GM12864 (cell line): ENCODE results near the gene SGCD.

ENCODE experiments used
- DNase-seq: peaks from one replicate; pipeline ENCODE4 v3.0.0-alpha.2; 2011; ENCODE audit warnings: low read depth
- H3K4me3 ChIP-seq: 2 replicates; pipeline ENCODE4 v1.5.1; 2011; ENCODE audit warnings: mild to moderate bottlenecking, low read depth, low read length, control low read depth
- TF ChIP-seq, protein P1 (sequence below): IDR thresholded peaks from 2 replicates; pipeline ENCODE4 v1.5.1; 2011; ENCODE audit warnings: low read depth, mild to moderate bottlenecking, moderate library complexity, low read length, control low read depth, inconsistent platforms; ENCODE audit errors: missing control alignments

Gene SGCD

GRCh38 chr5:156326718-156327259 is at the start of gene SGCD:
Gene SGCD, plus strand, starts transcription at chr5:156327164.
- no peak within 1 kb of the TSS for H3K4me3 ChIP-seq
- no peak for DNase-seq
- TF ChIP-seq, protein P1, sequence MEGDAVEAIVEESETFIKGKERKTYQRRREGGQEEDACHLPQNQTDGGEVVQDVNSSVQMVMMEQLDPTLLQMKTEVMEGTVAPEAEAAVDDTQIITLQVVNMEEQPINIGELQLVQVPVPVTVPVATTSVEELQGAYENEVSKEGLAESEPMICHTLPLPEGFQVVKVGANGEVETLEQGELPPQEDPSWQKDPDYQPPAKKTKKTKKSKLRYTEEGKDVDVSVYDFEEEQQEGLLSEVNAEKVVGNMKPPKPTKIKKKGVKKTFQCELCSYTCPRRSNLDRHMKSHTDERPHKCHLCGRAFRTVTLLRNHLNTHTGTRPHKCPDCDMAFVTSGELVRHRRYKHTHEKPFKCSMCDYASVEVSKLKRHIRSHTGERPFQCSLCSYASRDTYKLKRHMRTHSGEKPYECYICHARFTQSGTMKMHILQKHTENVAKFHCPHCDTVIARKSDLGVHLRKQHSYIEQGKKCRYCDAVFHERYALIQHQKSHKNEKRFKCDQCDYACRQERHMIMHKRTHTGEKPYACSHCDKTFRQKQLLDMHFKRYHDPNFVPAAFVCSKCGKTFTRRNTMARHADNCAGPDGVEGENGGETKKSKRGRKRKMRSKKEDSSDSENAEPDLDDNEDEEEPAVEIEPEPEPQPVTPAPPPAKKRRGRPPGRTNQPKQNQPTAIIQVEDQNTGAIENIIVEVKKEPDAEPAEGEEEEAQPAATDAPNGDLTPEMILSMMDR = no peak

DNA sequence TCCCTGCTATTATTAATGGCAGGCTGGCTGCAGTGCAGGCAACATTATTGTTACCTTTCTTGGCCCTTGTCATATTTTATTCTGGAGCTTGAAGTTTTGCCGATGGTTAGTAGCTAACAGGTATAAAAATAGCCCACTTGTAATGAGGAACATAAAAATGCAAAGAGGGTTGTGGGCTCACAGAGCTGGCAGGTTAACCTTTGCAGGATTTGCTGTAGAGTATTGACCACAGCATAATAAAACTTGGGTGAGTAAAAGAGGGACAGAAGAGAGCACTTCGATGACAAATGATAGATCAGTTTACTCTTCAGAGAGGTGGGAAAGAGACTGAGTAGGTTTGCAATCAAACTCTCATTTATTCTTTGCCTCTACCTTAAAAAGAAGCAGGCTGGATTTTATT is 49.7 kb upstream of the SGCD start:
- DNase-seq = no peak
- no peak overlapping the region for H3K4me3 ChIP-seq
- TF ChIP-seq, protein P1 = no peak

GRCh38 chr5:156295431-156295830 is 31.5 kb upstream of the SGCD start:
- TF ChIP-seq, protein P1 = no peak
- DNase-seq = no peak
- H3K4me3 ChIP-seq = no peak overlapping the region

DNA sequence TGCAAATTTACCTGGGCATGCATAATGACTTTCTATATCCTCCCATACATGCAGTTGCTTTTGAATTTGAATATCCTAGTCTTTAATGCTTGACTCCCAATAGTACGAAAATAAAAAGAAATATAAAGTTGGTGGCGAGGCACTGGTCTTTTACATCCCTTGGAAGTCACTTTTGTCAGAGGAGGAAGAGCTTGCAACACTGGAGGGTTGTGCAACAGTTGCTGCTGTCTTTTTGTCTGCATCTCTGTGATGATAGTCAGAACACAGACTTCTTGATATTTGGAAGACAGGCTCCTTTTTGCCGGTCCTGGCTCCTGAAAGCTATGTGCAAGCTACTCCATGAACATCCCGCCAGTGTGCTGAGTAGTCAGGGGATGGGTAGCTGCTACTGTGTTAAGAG is 16.8 kb upstream of the SGCD start:
- TF ChIP-seq, protein P1 = no peak

DNA sequence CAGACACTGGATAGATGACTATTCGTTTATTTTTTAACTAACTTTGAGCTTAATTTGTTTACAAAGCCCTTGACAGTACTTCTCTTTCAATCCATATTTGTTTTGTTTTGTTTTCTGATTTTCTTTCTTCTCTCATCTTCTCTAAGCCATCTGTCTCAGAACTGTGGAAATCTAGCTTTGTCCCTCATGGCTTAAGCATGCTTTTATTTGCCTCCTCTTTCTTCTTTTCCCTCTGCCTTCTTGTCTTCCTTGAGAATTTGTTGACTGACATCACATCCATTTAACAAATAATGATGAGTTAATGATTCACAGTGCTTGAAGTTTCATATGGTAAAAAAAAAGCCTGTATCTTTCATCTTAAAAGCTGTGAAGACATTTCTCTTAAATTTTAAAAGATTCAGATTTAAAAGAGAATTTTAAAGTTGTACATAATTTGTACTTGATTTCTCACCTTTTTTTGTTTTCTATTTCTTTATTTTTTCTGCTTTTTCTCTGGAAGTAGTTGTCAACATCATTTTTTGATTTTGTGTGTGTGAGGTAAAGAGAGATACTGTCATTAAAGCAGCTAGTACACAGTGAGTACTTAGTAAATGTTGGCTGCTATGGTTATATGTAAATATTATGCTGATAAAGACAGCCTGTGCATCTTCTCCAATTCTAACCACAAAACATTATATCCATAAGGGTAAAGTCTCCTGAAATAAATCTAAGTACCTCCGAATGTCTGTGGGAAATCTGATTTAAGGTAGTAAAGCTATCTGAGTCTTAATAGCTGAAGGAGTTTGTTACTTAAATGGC is 13.9 kb upstream of the SGCD start:
- DNase-seq = no peak
- TF ChIP-seq, protein P1 = no peak
- no peak overlapping the region for H3K4me3 ChIP-seq

More for the DNA sequence above, 16.8 kb upstream of the SGCD start:
- no peak overlapping the region for H3K4me3 ChIP-seq
- DNase-seq = no peak

- H3K4me3 ChIP-seq = no peak overlapping the region
- TF ChIP-seq, protein P1 = no peak
- no peak for DNase-seq
Observed at GRCh38 chr5:156314416-156314815, 12.5 kb upstream of the SGCD start.
